K562 (cell line): ENCODE results near the gene ATP2A1. TPM values are rescaled to one million over a fixed set of nuclear protein-coding genes. Genes with fewer than 3 reads are reported as not detected.

ENCODE experiments used
- ARID1B ChIP-seq: fragments of 450-650 bp; IDR thresholded peaks from 2 replicates; pipeline ENCODE4 v1.6.1; 2016; ENCODE audit warnings: antibody characterized with exemption, mild to moderate bottlenecking, inconsistent platforms
- E2F6 ChIP-seq, 2 experiments: IDR thresholded peaks; 2 replicates each; pipeline ENCODE4 v1.6.1; 2011; ENCODE audit warnings: borderline replicate concordance in 1 of 2, control low read depth in 1 of 2, low read depth in 1 of 2, low read length in 1 of 2, mild to moderate bottlenecking in 1 of 2, mixed read lengths in 1 of 2, moderate library complexity in 1 of 2; ENCODE audit not compliant: insufficient read depth in 1 of 2, insufficient read length in 1 of 2, poor library complexity in 1 of 2, severe bottlenecking in 1 of 2; ENCODE audit errors: extremely low read depth in 1 of 2
- FOXK2 ChIP-seq, 2 experiments: fragments of 450-650 bp; IDR thresholded peaks in 1 of 2; conservative IDR thresholded peaks in 1 of 2; 2 replicates each; pipeline ENCODE4 v1.6.1; 2016; ENCODE audit warnings: low read depth in 2 of 2, mild to moderate bottlenecking in 1 of 2
- HNRNPL ChIP-seq: fragments of 200-400 bp; formaldehyde crosslinking; IDR thresholded peaks from 2 replicates; pipeline ENCODE4 v1.6.1; 2017; ENCODE audit warnings: low read depth, mild to moderate bottlenecking, low read length
- HNRNPUL1 ChIP-seq: fragments of 200-400 bp; formaldehyde crosslinking; IDR thresholded peaks from 2 replicates; pipeline ENCODE4 v1.6.1; 2017; ENCODE audit warnings: low read length
- MTA2 ChIP-seq: fragments of 450-650 bp; IDR thresholded peaks from 2 replicates; pipeline ENCODE4 v1.6.1; 2016; ENCODE audit warnings: low read depth
- NCOR1 ChIP-seq: fragments of 450-650 bp; IDR thresholded peaks from 2 replicates; pipeline ENCODE4 v1.6.1; 2016; ENCODE audit warnings: mild to moderate bottlenecking, moderate library complexity
- POLR2A ChIP-seq: fragments of 450-650 bp; conservative IDR thresholded peaks from 2 replicates; pipeline ENCODE4 v1.6.1; 2016
- SIRT6 ChIP-seq: IDR thresholded peaks from one replicate; pipeline ENCODE4 v1.6.1; 2012; ENCODE audit warnings: low read depth, mild to moderate bottlenecking, control low read depth, inconsistent platforms, low read length, moderate library complexity
- SNAPC5 ChIP-seq: fragments of 250-450 bp; sonication (Bioruptor Pico); IDR thresholded peaks from 2 replicates; pipeline ENCODE4 v1.8.0; 2021; ENCODE audit warnings: moderate library complexity, mild to moderate bottlenecking, inconsistent platforms
- SRSF3 ChIP-seq: fragments of 200-400 bp; formaldehyde crosslinking; IDR thresholded peaks from 2 replicates; pipeline ENCODE4 v1.6.1; 2016; ENCODE audit warnings: mild to moderate bottlenecking, low read length, moderate library complexity; ENCODE audit not compliant: insufficient read depth
- TAF7 ChIP-seq: fragments of 450-650 bp; IDR thresholded peaks from 2 replicates; pipeline ENCODE4 v1.6.1; 2016; ENCODE audit warnings: missing genetic modification characterization, missing compliant biosample characterization
- ZC3H11A ChIP-seq: IDR thresholded peaks from 2 replicates; pipeline ENCODE4 v1.6.1; 2012; ENCODE audit warnings: low read depth, low read length, improper control_type of control experiment
- ZNF561 ChIP-seq: fragments of 450-650 bp; formaldehyde crosslinking; conservative IDR thresholded peaks from 2 replicates; pipeline ENCODE4 v1.4.0; 2020; ENCODE audit warnings: mild to moderate bottlenecking, moderate library complexity
- polyA plus RNA-seq, 8 experiments: library from polyadenylated mRNA; depleted of rRNA in 4 of 8; stranded (reverse) in 5 of 8; unstranded in 3 of 8; fragments of >200 nt; fragmentation: Nextera tagmentation in 2 of 8; fragmentation: Illumina TruSeq in 1 of 8; extraction: Ambion mirVana in 2 of 8; extraction: Trizol in 1 of 8; gene quantifications; 2 replicates each; pipeline versions ENCODE4 v1.2.1 to v1.2.3, GENCODE V29; 2011 to 2014; ENCODE audit warnings: inconsistent platforms in 1 of 8, missing spikeins in 1 of 8
- total RNA-seq, 7 experiments: library from RNA; depleted of rRNA in 6 of 7; stranded (reverse); fragments of >200 nt in 6 of 7; fragmentation: Illumina TruSeq in 2 of 7; extraction: Trizol in 2 of 7; gene quantifications; 2 replicates each; pipeline versions ENCODE4 v1.2.1 to v1.2.3, GENCODE V29; 2011 to 2021; ENCODE audit warnings: low replicate concordance in 1 of 7
- TF ChIP-seq, protein P1 (sequence below), 2 experiments: fragments of 450-650 bp in 1 of 2; sonication (generic) in 1 of 2; formaldehyde crosslinking in 1 of 2; IDR thresholded peaks; 2 replicates each; pipeline versions ENCODE4 v1.7.1 to v1.9.0; 2016 to 2022; ENCODE audit warnings: inconsistent platforms in 1 of 2, mild to moderate bottlenecking in 1 of 2, missing genetic modification reagents in 1 of 2
- TF ChIP-seq, protein P2 (sequence below): fragments of 450-650 bp; IDR thresholded peaks from 2 replicates; pipeline ENCODE4 v1.6.1; 2016

The ATP2A1 gene
- total and polyA plus RNA-seq, 9 of the 15 experiments (the other 6 are each of a cell fraction or from before 2014, with no cell fraction given), result 0.25 to 2.6 (median 0.65) TPM

GRCh38 chr16:28846080-28846932 lies 32.0 kb upstream of the ATP2A1 start, which contains the start of gene TUFM (continued):
- no peak for TF ChIP-seq SRSF3
- TF ChIP-seq ZNF561, result no peak
- TF ChIP-seq, protein P1, sequence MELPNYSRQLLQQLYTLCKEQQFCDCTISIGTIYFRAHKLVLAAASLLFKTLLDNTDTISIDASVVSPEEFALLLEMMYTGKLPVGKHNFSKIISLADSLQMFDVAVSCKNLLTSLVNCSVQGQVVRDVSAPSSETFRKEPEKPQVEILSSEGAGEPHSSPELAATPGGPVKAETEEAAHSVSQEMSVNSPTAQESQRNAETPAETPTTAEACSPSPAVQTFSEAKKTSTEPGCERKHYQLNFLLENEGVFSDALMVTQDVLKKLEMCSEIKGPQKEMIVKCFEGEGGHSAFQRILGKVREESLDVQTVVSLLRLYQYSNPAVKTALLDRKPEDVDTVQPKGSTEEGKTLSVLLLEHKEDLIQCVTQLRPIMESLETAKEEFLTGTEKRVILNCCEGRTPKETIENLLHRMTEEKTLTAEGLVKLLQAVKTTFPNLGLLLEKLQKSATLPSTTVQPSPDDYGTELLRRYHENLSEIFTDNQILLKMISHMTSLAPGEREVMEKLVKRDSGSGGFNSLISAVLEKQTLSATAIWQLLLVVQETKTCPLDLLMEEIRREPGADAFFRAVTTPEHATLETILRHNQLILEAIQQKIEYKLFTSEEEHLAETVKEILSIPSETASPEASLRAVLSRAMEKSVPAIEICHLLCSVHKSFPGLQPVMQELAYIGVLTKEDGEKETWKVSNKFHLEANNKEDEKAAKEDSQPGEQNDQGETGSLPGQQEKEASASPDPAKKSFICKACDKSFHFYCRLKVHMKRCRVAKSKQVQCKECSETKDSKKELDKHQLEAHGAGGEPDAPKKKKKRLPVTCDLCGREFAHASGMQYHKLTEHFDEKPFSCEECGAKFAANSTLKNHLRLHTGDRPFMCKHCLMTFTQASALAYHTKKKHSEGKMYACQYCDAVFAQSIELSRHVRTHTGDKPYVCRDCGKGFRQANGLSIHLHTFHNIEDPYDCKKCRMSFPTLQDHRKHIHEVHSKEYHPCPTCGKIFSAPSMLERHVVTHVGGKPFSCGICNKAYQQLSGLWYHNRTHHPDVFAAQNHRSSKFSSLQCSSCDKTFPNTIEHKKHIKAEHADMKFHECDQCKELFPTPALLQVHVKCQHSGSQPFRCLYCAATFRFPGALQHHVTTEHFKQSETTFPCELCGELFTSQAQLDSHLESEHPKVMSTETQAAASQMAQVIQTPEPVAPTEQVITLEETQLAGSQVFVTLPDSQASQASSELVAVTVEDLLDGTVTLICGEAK (IDR thresholded peaks at IDR 0.05), result peak; percentile 99
- TF ChIP-seq, protein P1 (CRISPR knock-in tag; IDR thresholded peaks at IDR 0.05), result no peak
- peak; percentile 59 to 66; a peak in 3 of 4 replicates for TF ChIP-seq FOXK2 (conservative IDR thresholded peaks at IDR 0.05 in 1 of 2, IDR thresholded peaks at IDR 0.05 in 1 of 2; ENCODE audit: low read depth in 2 of 2)
- TF ChIP-seq ARID1B, result 0 out of 2 replicates have a peak, but pooled peaks have one; percentile 10
- TF ChIP-seq SNAPC5 (CRISPR knock-in tag), result no peak
- no peak for TF ChIP-seq MTA2
- TF ChIP-seq POLR2A, result peak; percentile 88
- no peak for TF ChIP-seq HNRNPL
- TF ChIP-seq SIRT6, result no peak
- TF ChIP-seq E2F6 (IDR thresholded peaks at IDR 0.05; ENCODE audit: borderline replicate concordance in 1 of 2, extremely low read depth in 1 of 2, insufficient read depth in 1 of 2, insufficient read length in 1 of 2, low read depth in 1 of 2, low read length in 1 of 2, poor library complexity in 1 of 2, severe bottlenecking in 1 of 2), result no peak
- peak; percentile 68 for TF ChIP-seq TAF7 (tag)
- peak; percentile 4; the same call in 1 of the 2 replicates for TF ChIP-seq NCOR1
- TF ChIP-seq HNRNPUL1, result no peak
- TF ChIP-seq, protein P2, sequence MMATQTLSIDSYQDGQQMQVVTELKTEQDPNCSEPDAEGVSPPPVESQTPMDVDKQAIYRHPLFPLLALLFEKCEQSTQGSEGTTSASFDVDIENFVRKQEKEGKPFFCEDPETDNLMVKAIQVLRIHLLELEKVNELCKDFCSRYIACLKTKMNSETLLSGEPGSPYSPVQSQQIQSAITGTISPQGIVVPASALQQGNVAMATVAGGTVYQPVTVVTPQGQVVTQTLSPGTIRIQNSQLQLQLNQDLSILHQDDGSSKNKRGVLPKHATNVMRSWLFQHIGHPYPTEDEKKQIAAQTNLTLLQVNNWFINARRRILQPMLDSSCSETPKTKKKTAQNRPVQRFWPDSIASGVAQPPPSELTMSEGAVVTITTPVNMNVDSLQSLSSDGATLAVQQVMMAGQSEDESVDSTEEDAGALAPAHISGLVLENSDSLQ, result peak; percentile 94
- no peak for TF ChIP-seq ZC3H11A
